Activated naive CD4-positive, alpha-beta T cell treated with anti-CD3 and anti-CD28 coated beads for 36 hours (primary cell): ENCODE measurements around the gene PGM5. TPM values are rescaled to one million over a fixed set of nuclear protein-coding genes. Genes with fewer than 3 reads are reported as not detected.
"Not testable (repeated sequence)": the region's sequence is repeated elsewhere in the genome, so short reads cannot be mapped to it uniquely, and the experiment has no call there.

Experiments used
- CTCF ChIA-PET: fragments of 350-600 bp; sonication (Branson Sonifier 250); formaldehyde crosslinking; loops from one replicate; lab custom pipeline; 2021; ENCODE audit warnings: antibody characterized with exemption; lab: Charles Lee
- DNase-seq: peaks from one replicate; pipeline ENCODE4 v3.0.0-alpha.2; 2020
- H3K27ac Mint-ChIP-seq: one replicate; pipeline ENCODE4 v1.8.0; 2021; ENCODE audit warnings: mild to moderate bottlenecking, mixed read lengths
- H3K27me3 Mint-ChIP-seq: one replicate; pipeline ENCODE4 v1.8.0; 2021; ENCODE audit warnings: low read depth, mixed read lengths
- H3K36me3 Mint-ChIP-seq: one replicate; pipeline ENCODE4 v1.8.0; 2021; ENCODE audit warnings: low read depth, mixed read lengths
- H3K4me1 Mint-ChIP-seq: one replicate; pipeline ENCODE4 v1.8.0; 2021; ENCODE audit warnings: low read depth, mixed read lengths
- H3K4me3 Mint-ChIP-seq: one replicate; pipeline ENCODE4 v1.8.0; 2021; ENCODE audit warnings: mild to moderate bottlenecking, moderate library complexity, mixed read lengths
- H3K9me3 Mint-ChIP-seq: one replicate; pipeline ENCODE4 v1.8.0; 2021; ENCODE audit warnings: mixed read lengths
- intact Hi-C: fragments of 100-400 bp; cut with micrococcal nuclease; formaldehyde crosslinking; loops from one replicate; pipeline ENCODE4 v1.15.1; 2023
- total RNA-seq, 2 experiments: library from RNA; stranded (reverse); gene quantifications; one replicate each; pipeline ENCODE4 v1.2.3, GENCODE V29; 2021

The PGM5 gene
- total RNA-seq, 2 experiments from 2014 or later = not detected

- CTCF ChIA-PET, H3K36me3 Mint-ChIP-seq, H3K4me3 Mint-ChIP-seq, H3K27ac Mint-ChIP-seq, H3K4me1 Mint-ChIP-seq, DNase-seq, intact Hi-C loops, H3K27me3 Mint-ChIP-seq, H3K9me3 Mint-ChIP-seq: not testable (repeated sequence)
Observed at GRCh38 chr9:68396411-68397094, 40.1 kb downstream of the PGM5 start.

GRCh38 chr9:68397095-68397423 is 40.6 kb downstream of the PGM5 start:
- CTCF ChIA-PET, H3K27ac Mint-ChIP-seq, intact Hi-C loops, H3K36me3 Mint-ChIP-seq, H3K9me3 Mint-ChIP-seq, H3K27me3 Mint-ChIP-seq, H3K4me3 Mint-ChIP-seq, DNase-seq, H3K4me1 Mint-ChIP-seq: not testable (repeated sequence)

GRCh38 chr9:68397796-68398195 is 41.4 kb downstream of the PGM5 start:
- H3K4me1 Mint-ChIP-seq, H3K27ac Mint-ChIP-seq, intact Hi-C loops, H3K36me3 Mint-ChIP-seq, H3K4me3 Mint-ChIP-seq, DNase-seq, CTCF ChIA-PET, H3K27me3 Mint-ChIP-seq, H3K9me3 Mint-ChIP-seq: not testable (repeated sequence)

GRCh38 chr9:68398324-68398723 is 41.9 kb downstream of the PGM5 start:
- H3K36me3 Mint-ChIP-seq, DNase-seq, intact Hi-C loops, H3K9me3 Mint-ChIP-seq, H3K4me1 Mint-ChIP-seq, H3K4me3 Mint-ChIP-seq, H3K27me3 Mint-ChIP-seq, CTCF ChIA-PET, H3K27ac Mint-ChIP-seq: not testable (repeated sequence)

GRCh38 chr9:68404421-68405185 is 48.2 kb downstream of the PGM5 start:
- H3K27me3 Mint-ChIP-seq, H3K36me3 Mint-ChIP-seq, DNase-seq, intact Hi-C loops, H3K4me3 Mint-ChIP-seq, H3K27ac Mint-ChIP-seq, CTCF ChIA-PET, H3K9me3 Mint-ChIP-seq, H3K4me1 Mint-ChIP-seq: not testable (repeated sequence)

GRCh38 chr9:68411865-68412264 is 55.5 kb downstream of the PGM5 start:
- H3K9me3 Mint-ChIP-seq, H3K27ac Mint-ChIP-seq, H3K36me3 Mint-ChIP-seq, intact Hi-C loops, H3K4me1 Mint-ChIP-seq, H3K27me3 Mint-ChIP-seq, CTCF ChIA-PET, DNase-seq, H3K4me3 Mint-ChIP-seq: not testable (repeated sequence)

- DNase-seq, intact Hi-C loops, H3K4me1 Mint-ChIP-seq, CTCF ChIA-PET, H3K4me3 Mint-ChIP-seq, H3K27ac Mint-ChIP-seq, H3K36me3 Mint-ChIP-seq, H3K9me3 Mint-ChIP-seq, H3K27me3 Mint-ChIP-seq: not testable (repeated sequence)
Observed at GRCh38 chr9:68412754-68413153, 56.3 kb downstream of the PGM5 start.

GRCh38 chr9:68415065-68415464 is 58.7 kb downstream of the PGM5 start:
- DNase-seq, H3K4me3 Mint-ChIP-seq, H3K27me3 Mint-ChIP-seq, H3K27ac Mint-ChIP-seq, intact Hi-C loops, CTCF ChIA-PET, H3K9me3 Mint-ChIP-seq, H3K36me3 Mint-ChIP-seq, H3K4me1 Mint-ChIP-seq: not testable (repeated sequence)

GRCh38 chr9:68416936-68417564 is 60.6 kb downstream of the PGM5 start:
- no peak for DNase-seq
- H3K4me3 Mint-ChIP-seq = no peak overlapping the region

GRCh38 chr9:68417762-68418161 is 61.4 kb downstream of the PGM5 start:
- Mint-ChIP-seq H3K36me3 (no peaks in the 10 kb centered on the region), H3K4me3 (no peak overlapping the region), H3K27ac (no peak overlapping the region), H3K9me3 (no peaks in the 10 kb centered on the region), H3K27me3 (peaks cover 5% of the 10 kb centered on the region), H3K4me1 (no peaks in the 10 kb centered on the region)
- no peak for DNase-seq
- CTCF ChIA-PET = interaction anchor here (0.6 kb wide), 2 partner anchors 12 to 95 kb away, joined by 3 read pairs; no protein-coding TSS in a partner anchor
- intact Hi-C loops = no loop called here

More at GRCh38 chr9:68416936-68417564, 60.6 kb downstream of the PGM5 start:
- Mint-ChIP-seq H3K4me1 (no peaks in the 10 kb centered on the region), H3K27ac (no peak overlapping the region), H3K36me3 (no peaks in the 10 kb centered on the region), H3K27me3 (peaks cover 4% of the 10 kb centered on the region), H3K9me3 (no peaks in the 10 kb centered on the region)
- CTCF ChIA-PET = interaction anchor here (0.6 kb wide), 1 partner anchor 11 kb away, joined by 3 read pairs; no protein-coding TSS in a partner anchor
- intact Hi-C loops = no loop called here

GRCh38 chr9:68418259-68418845 is 61.9 kb downstream of the PGM5 start:
- no peak overlapping the region for H3K4me3 Mint-ChIP-seq
- CTCF ChIA-PET = interaction anchor here (0.6 kb wide), 1 partner anchor 95 kb away, joined by 3 read pairs; no protein-coding TSS in a partner anchor
- peaks cover 10% of the 10 kb centered on the region for H3K27me3 Mint-ChIP-seq
- H3K9me3 Mint-ChIP-seq = no peaks in the 10 kb centered on the region
- H3K27ac Mint-ChIP-seq = no peak overlapping the region
- intact Hi-C loops = no loop called here
- no peaks in the 10 kb centered on the region for H3K36me3 Mint-ChIP-seq
- DNase-seq = no peak
- no peaks in the 10 kb centered on the region for H3K4me1 Mint-ChIP-seq

GRCh38 chr9:68419901-68420300 is 63.5 kb downstream of the PGM5 start:
- intact Hi-C loops = no loop called here
- H3K27me3 Mint-ChIP-seq = peaks cover 14% of the 10 kb centered on the region
- H3K36me3 Mint-ChIP-seq = no peaks in the 10 kb centered on the region
- H3K4me1 Mint-ChIP-seq = no peaks in the 10 kb centered on the region
- no peak overlapping the region for H3K27ac Mint-ChIP-seq
- no peak overlapping the region for H3K4me3 Mint-ChIP-seq
- CTCF ChIA-PET = no interaction called here
- H3K9me3 Mint-ChIP-seq = peaks cover 1% of the 10 kb centered on the region
- DNase-seq = no peak
